ENCODE data around the gene LYRM4.

The LYRM4 gene

GRCh38 chr6:5290097-5290496 is 29.3 kb upstream of the LYRM4 start:
- Histone ChIP-seq H3K4me3 (ENCODE audit: low read depth, low read length) (no peak overlapping the region), H3K27me3 (ENCODE audit: control insufficient read depth, insufficient read depth, low read length) (no peaks in the 10 kb centered on the region), H3K27ac (no peak overlapping the region), H3K4me1 (peaks cover 6% of the 10 kb centered on the region), H3K9me3 (ENCODE audit: control insufficient read depth, low read length) (no peaks in the 10 kb centered on the region), H3K36me3 (ENCODE audit: control insufficient read depth, insufficient read depth, low read length) (no peaks in the 10 kb centered on the region), H3K4me2 (ENCODE audit: low read length) (no peak overlapping the region), H3K79me2 (peaks cover 20% of the 10 kb centered on the region), H3K9ac (no peak overlapping the region), H2AFZ (no peak overlapping the region)
- no peak for TF ChIP-seq CTCF (IDR thresholded peaks at IDR 0.05)

DNA sequence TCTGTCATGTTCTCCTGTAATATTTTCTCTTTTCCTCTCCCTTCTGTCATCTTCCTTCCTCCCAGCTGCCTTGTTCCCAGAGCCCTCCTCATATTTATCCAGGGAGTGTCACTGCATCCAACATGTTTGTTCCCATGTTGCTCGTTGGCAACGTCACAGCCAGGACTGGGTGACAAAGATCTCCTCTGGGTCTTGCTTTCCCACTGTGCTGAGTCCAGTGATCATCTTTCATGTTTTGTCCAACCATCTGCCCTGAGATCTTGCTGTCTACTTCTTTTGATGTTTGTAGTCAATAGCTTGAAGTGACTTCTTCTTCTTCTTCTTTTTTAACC is 27.2 kb upstream of the LYRM4 start:
- H3K4me1 ChIP-seq = peaks cover 9% of the 10 kb centered on the region
- no peak for TF ChIP-seq CTCF (IDR thresholded peaks at IDR 0.05)
- no peak overlapping the region for H3K9ac ChIP-seq
- H3K27ac ChIP-seq = peak overlapping the region; percentile 43
- H3K79me2 ChIP-seq = peaks cover 26% of the 10 kb centered on the region
- H3K27me3 ChIP-seq (ENCODE audit: control insufficient read depth, insufficient read depth, low read length) = no peaks in the 10 kb centered on the region
- H3K9me3 ChIP-seq (ENCODE audit: control insufficient read depth, low read length) = no peaks in the 10 kb centered on the region
- no peak overlapping the region for H3K4me2 ChIP-seq (ENCODE audit: low read length)
- H2AFZ ChIP-seq = no peak overlapping the region
- H3K4me3 ChIP-seq (ENCODE audit: low read depth, low read length) = no peak overlapping the region
- H3K36me3 ChIP-seq (ENCODE audit: control insufficient read depth, insufficient read depth, low read length) = no peaks in the 10 kb centered on the region

- Histone ChIP-seq H3K36me3 (ENCODE audit: control insufficient read depth, insufficient read depth, low read length) (no peaks in the 10 kb centered on the region), H2AFZ (no peak overlapping the region), H3K9ac (no peak overlapping the region), H3K4me3 (ENCODE audit: low read depth, low read length) (no peak overlapping the region), H3K27me3 (ENCODE audit: control insufficient read depth, insufficient read depth, low read length) (no peaks in the 10 kb centered on the region), H3K79me2 (peaks cover 25% of the 10 kb centered on the region), H3K9me3 (ENCODE audit: control insufficient read depth, low read length) (no peaks in the 10 kb centered on the region), H3K4me2 (ENCODE audit: low read length) (no peak overlapping the region), H3K27ac (peak overlapping the region; percentile 43), H3K4me1 (peaks cover 9% of the 10 kb centered on the region)
- TF ChIP-seq CTCF (IDR thresholded peaks at IDR 0.05) = no peak
Measured at GRCh38 chr6:5287205-5287965, 26.6 kb upstream of the LYRM4 start.

DNA sequence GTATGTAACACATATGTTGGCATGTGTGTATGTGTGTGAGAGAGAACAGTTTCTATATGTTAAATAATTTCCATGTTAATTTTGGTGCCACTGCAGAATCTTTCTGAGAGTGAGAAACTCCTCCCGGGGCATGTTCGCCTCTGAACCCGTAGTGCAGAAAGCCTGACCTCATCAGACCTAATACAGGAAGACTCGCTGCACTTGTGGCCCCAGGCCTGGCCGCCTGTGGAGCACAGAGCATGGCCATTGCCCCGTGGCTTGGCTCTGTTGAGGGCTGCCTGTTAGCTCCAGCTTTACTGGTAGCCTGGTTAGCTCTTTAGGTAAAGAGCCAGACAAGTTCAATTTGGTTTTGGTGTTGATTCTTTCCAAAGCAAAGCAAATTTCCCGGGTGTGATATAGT is 26.0 kb upstream of the LYRM4 start:
- Histone ChIP-seq H3K9ac (no peak overlapping the region), H3K4me1 (peaks cover 9% of the 10 kb centered on the region), H3K79me2 (peaks cover 29% of the 10 kb centered on the region), H3K9me3 (ENCODE audit: control insufficient read depth, low read length) (no peaks in the 10 kb centered on the region), H3K27me3 (ENCODE audit: control insufficient read depth, insufficient read depth, low read length) (no peaks in the 10 kb centered on the region), H3K4me2 (ENCODE audit: low read length) (no peak overlapping the region), H3K4me3 (ENCODE audit: low read depth, low read length) (no peak overlapping the region), H3K27ac (no peak overlapping the region), H2AFZ (no peak overlapping the region), H3K36me3 (ENCODE audit: control insufficient read depth, insufficient read depth, low read length) (no peaks in the 10 kb centered on the region)
- no peak for TF ChIP-seq CTCF (IDR thresholded peaks at IDR 0.05)

DNA sequence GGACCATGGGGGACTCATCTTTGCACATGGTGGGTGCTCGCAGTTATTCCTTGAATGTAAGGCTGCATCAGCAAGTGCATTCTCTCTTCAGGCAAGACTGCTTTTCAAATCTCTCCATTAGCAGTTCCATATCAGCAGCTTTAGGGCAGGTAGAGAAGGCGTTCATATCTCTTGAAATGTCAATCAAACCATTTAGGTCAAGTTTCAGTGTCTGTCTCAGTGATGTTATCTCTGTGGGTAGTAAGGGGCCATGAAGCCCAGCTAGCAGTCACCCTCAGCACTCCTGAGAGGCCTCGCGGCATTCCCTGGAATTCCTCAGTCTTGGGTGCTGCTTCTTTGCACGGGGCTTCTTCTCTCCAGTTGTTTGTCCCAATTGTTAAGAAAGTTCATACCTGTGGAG is 24.8 kb upstream of the LYRM4 start:
- Histone ChIP-seq H2AFZ (no peak overlapping the region), H3K9ac (no peak overlapping the region), H3K4me3 (ENCODE audit: low read depth, low read length) (no peak overlapping the region), H3K36me3 (ENCODE audit: control insufficient read depth, insufficient read depth, low read length) (no peaks in the 10 kb centered on the region), H3K79me2 (peaks cover 25% of the 10 kb centered on the region), H3K9me3 (ENCODE audit: control insufficient read depth, low read length) (no peaks in the 10 kb centered on the region), H3K27me3 (ENCODE audit: control insufficient read depth, insufficient read depth, low read length) (no peaks in the 10 kb centered on the region), H3K27ac (no peak overlapping the region), H3K4me1 (peaks cover 9% of the 10 kb centered on the region), H3K4me2 (ENCODE audit: low read length) (no peak overlapping the region)
- no peak for TF ChIP-seq CTCF (IDR thresholded peaks at IDR 0.05)
